PC-3 (cell line): ENCODE measurements around the gene CCDC141. TPM values are rescaled to one million over a fixed set of nuclear protein-coding genes. Genes with fewer than 3 reads are reported as not detected.

Experiments used
- ATAC-seq: fragments of 200-7000 bp; cut with Tn5 transposase; 2 replicates; pipeline ENCODE4 v1.9.1; 2020; ENCODE audit warnings: mild to moderate bottlenecking, moderate library complexity
- BruUV-seq: library from RNA; stranded (reverse); fragments of 400-500 nt; replicated peaks from 2 replicates; lab custom pipeline; 2021; lab: Mats Ljungman, UMichigan
- CTCF ChIA-PET: fragments of 300-600 bp; sonication (Branson Sonifier 250); formaldehyde crosslinking; loops from one replicate; lab custom pipeline; 2022; ENCODE audit warnings: antibody characterized with exemption; lab: Charles Lee
- POLR2A ChIA-PET: fragments of 300-600 bp; sonication (Branson Sonifier 250); formaldehyde crosslinking; loops from one replicate; lab custom pipeline; 2022; ENCODE audit warnings: antibody characterized with exemption; ENCODE audit not compliant: unreplicated experiment; lab: Charles Lee
- DNase-seq: peaks from one replicate; pipeline ENCODE4 v3.0.0-alpha.2; 2015
- H2AFZ ChIP-seq: fragments of 300-600 bp; sonication (generic); 2 replicates; pipeline ENCODE4 v1.6.0; 2016; ENCODE audit warnings: antibody characterized with exemption, low read length
- H3F3A ChIP-seq: fragments of 300-600 bp; sonication (generic); one replicate; pipeline ENCODE4 v1.6.0; 2017; ENCODE audit warnings: antibody characterized with exemption, low read length, control low read depth, mild to moderate bottlenecking; ENCODE audit not compliant: unreplicated experiment
- H3K27ac ChIP-seq: fragments of 300-600 bp; sonication (generic); 2 replicates; pipeline ENCODE4 v1.5.1; 2016; ENCODE audit warnings: mild to moderate bottlenecking, low read length
- H3K27me3 ChIP-seq: fragments of 300-600 bp; sonication (generic); 2 replicates; pipeline ENCODE4 v1.6.1; 2016; ENCODE audit warnings: low read length, mixed read lengths
- H3K36me3 ChIP-seq: fragments of 300-600 bp; sonication (generic); 2 replicates; pipeline ENCODE4 v1.6.1; 2016; ENCODE audit warnings: low read depth, mixed run types, low read length, mixed read lengths
- H3K4me1 ChIP-seq: fragments of 300-600 bp; sonication (generic); 2 replicates; pipeline ENCODE4 v1.5.1; 2016; ENCODE audit warnings: low read length; ENCODE audit not compliant: insufficient read depth
- H3K4me2 ChIP-seq: fragments of 300-600 bp; sonication (generic); 2 replicates; pipeline ENCODE4 v1.6.0; 2016; ENCODE audit warnings: low read length
- H3K4me3 ChIP-seq: fragments of 300-600 bp; sonication (generic); 2 replicates; pipeline ENCODE4 v1.5.1; 2016; ENCODE audit warnings: mild to moderate bottlenecking, low read length, mixed read lengths
- H3K79me2 ChIP-seq: fragments of 300-600 bp; sonication (generic); 2 replicates; pipeline ENCODE4 v1.6.1; 2017; ENCODE audit warnings: low read length, mixed read lengths
- H3K9ac ChIP-seq: fragments of 300-600 bp; sonication (generic); 2 replicates; pipeline ENCODE4 v1.6.0; 2016; ENCODE audit warnings: mild to moderate bottlenecking, low read length
- H3K9me2 ChIP-seq: fragments of 300-600 bp; sonication (generic); replicated peaks from 2 replicates; pipeline ENCODE4 v1.6.1; 2016; ENCODE audit warnings: mixed run types, low read length, mixed read lengths
- H3K9me3 ChIP-seq: fragments of 300-600 bp; sonication (generic); 2 replicates; pipeline ENCODE4 v1.6.1; 2016; ENCODE audit warnings: low read length, mixed read lengths
- H4K20me1 ChIP-seq: fragments of 300-600 bp; sonication (generic); 2 replicates; pipeline ENCODE4 v1.6.1; 2016; ENCODE audit warnings: low read length, mixed read lengths
- CTCF ChIP-seq: fragments of 300-600 bp; sonication (generic); conservative IDR thresholded peaks from 2 replicates; pipeline ENCODE4 v1.5.1; 2017; ENCODE audit warnings: antibody characterized with exemption, low read depth, mild to moderate bottlenecking, low read length
- EZH2 ChIP-seq: fragments of 300-600 bp; sonication (generic); IDR thresholded peaks from one replicate; pipeline ENCODE4 v1.6.1; 2017; ENCODE audit warnings: antibody characterized with exemption, mild to moderate bottlenecking, low read length; ENCODE audit not compliant: unreplicated experiment
- EZH2phosphoT487 ChIP-seq: fragments of 300-600 bp; sonication (generic); IDR thresholded peaks from 2 replicates; pipeline ENCODE4 v1.6.1; 2018; ENCODE audit warnings: mild to moderate bottlenecking, antibody characterized with exemption, low read length, borderline replicate concordance
- intact Hi-C: fragments of 100-400 bp; cut with micrococcal nuclease; formaldehyde crosslinking; loops from 2 replicates; pipeline ENCODE4 v1.9.0; 2023
- total RNA-seq: library from RNA; depleted of rRNA; stranded (reverse); fragments of >200 nt; gene quantifications from 2 replicates; pipeline ENCODE4 v1.2.3, GENCODE V29; 2014

Gene CCDC141
- total RNA-seq, 1 experiment from 2014 or later: 1.1 TPM

DNA sequence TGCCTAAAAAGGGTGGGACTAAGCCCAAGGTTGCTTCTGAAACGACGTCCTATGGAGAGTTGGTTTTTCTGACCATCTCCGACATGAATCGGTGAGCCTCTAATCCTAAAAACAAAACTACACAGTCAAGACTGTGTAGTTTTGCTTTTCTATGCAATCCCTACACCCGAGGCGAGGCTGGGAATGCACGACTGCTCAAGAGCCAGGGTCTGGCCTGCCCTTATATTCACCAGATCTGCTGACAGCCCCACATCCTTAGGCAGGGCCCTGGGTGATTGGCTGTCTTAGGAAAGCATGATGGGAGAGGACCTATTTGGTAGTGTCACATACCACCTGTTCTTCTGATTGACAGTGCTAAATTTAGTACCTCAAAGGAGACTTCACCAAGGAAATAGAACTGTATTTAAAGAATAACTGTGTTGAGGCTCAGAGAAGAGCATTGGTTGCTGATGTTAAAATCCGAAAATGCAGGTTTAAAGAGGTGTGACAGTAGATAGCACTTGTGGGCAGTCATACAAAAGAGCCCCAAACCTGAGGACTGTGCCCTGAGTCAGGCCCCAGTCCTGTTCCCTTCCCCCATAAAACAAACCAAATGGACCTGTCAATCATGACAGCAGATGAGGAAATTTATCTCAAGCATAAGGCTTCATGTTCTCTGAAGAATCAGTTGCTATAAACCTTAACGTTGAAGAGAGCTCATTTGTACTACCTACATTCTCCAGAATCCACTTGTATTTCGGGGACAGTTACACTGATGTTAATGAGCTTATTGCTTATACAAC lies 242.5 kb downstream of the CCDC141 start, which contains the start of gene TTN:
TSS of gene TTN (minus strand) at position 197 of the 782 bp plus-strand sequence. CDS start 2,781 bp downstream, outside the sequence.
- H3K9me3 ChIP-seq: no peaks in the 10 kb centered on the region
- H3K27me3 ChIP-seq: no peaks in the 10 kb centered on the region
- BruUV-seq: no TSS peak
- ChIA-PET POLR2A (no interaction called here), CTCF (no interaction called here)
- H3K4me2 ChIP-seq: no peak within 1 kb of the TSS
- H3K4me3 ChIP-seq: no peak within 1 kb of the TSS
- intact Hi-C loops: no loop called here
- H3K79me2 ChIP-seq: no peaks in the 10 kb centered on the region
- DNase-seq (no peak), ATAC-seq (no peak)
- no peaks in the 10 kb centered on the region for H4K20me1 ChIP-seq
- TF ChIP-seq EZH2 (no peak), CTCF (no peak), EZH2phosphoT487 (no peak)
- no peak within 1 kb of the TSS for H2AFZ ChIP-seq
- H3K9ac ChIP-seq: no peak within 1 kb of the TSS
- H3K4me1 ChIP-seq: no peaks in the 10 kb centered on the region
- no peak within 1 kb of the TSS for H3K27ac ChIP-seq
- no peaks in the 10 kb centered on the region for H3F3A ChIP-seq
- H3K36me3 ChIP-seq: no peaks in the 10 kb centered on the region
- no peaks in the 10 kb centered on the region for H3K9me2 ChIP-seq

GRCh38 chr2:178806543-178806942 lies 243.4 kb downstream of the CCDC141 start:
- intact Hi-C loops: no loop called here
- no peaks in the 10 kb centered on the region for H3K4me1 ChIP-seq
- ATAC-seq (no peak), DNase-seq (no peak)
- ChIA-PET CTCF (no interaction called here), POLR2A (no interaction called here)
- H3K36me3 ChIP-seq: no peaks in the 10 kb centered on the region
- no peaks in the 10 kb centered on the region for H3K9me2 ChIP-seq
- no peak overlapping the region for H3K27ac ChIP-seq
- no peak overlapping the region for H3K9ac ChIP-seq
- H3F3A ChIP-seq: no peaks in the 10 kb centered on the region
- no peak overlapping the region for H2AFZ ChIP-seq
- no peaks in the 10 kb centered on the region for H4K20me1 ChIP-seq
- no peaks in the 10 kb centered on the region for H3K79me2 ChIP-seq
- no peaks in the 10 kb centered on the region for H3K27me3 ChIP-seq
- H3K4me2 ChIP-seq: no peak overlapping the region
- no peak overlapping the region for H3K4me3 ChIP-seq
- no TSS peak for BruUV-seq
- TF ChIP-seq EZH2phosphoT487 (no peak), CTCF (no peak), EZH2 (no peak)
- H3K9me3 ChIP-seq: no peaks in the 10 kb centered on the region

GRCh38 chr2:178805457-178805856 lies 244.5 kb downstream of the CCDC141 start:
- H3K4me1 ChIP-seq: no peaks in the 10 kb centered on the region
- BruUV-seq: no TSS peak
- no peaks in the 10 kb centered on the region for H3K9me2 ChIP-seq
- H3K4me2 ChIP-seq: no peak overlapping the region
- H3K36me3 ChIP-seq: no peaks in the 10 kb centered on the region
- DNase-seq: no peak
- no peak overlapping the region for H2AFZ ChIP-seq
- TF ChIP-seq EZH2 (no peak), EZH2phosphoT487 (no peak), CTCF (no peak)
- H3K27me3 ChIP-seq: no peaks in the 10 kb centered on the region
- no peak for ATAC-seq
- H3K4me3 ChIP-seq: no peak overlapping the region
- no peak overlapping the region for H3K27ac ChIP-seq
- no peak overlapping the region for H3K9ac ChIP-seq
- no peaks in the 10 kb centered on the region for H3F3A ChIP-seq
- CTCF ChIA-PET: no interaction called here
- H3K79me2 ChIP-seq: no peaks in the 10 kb centered on the region
- no peaks in the 10 kb centered on the region for H3K9me3 ChIP-seq
- H4K20me1 ChIP-seq: no peaks in the 10 kb centered on the region
- POLR2A ChIA-PET: interaction anchor here (0.8 kb wide), 1 partner anchor 66 kb away, joined by 30 read pairs; no protein-coding TSS in a partner anchor
- intact Hi-C loops: no loop called here
